HS-5 (cell line): ENCODE results near the gene CLPTM1L.
"Not testable (repeated sequence)": the region's sequence is repeated elsewhere in the genome, so short reads cannot be mapped to it uniquely, and the experiment has no call there.

Source experiments
- DNase-seq: peaks from one replicate; pipeline ENCODE4 v3.0.0-alpha.2; 2012; ENCODE audit warnings: low read depth

The CLPTM1L gene

DNA sequence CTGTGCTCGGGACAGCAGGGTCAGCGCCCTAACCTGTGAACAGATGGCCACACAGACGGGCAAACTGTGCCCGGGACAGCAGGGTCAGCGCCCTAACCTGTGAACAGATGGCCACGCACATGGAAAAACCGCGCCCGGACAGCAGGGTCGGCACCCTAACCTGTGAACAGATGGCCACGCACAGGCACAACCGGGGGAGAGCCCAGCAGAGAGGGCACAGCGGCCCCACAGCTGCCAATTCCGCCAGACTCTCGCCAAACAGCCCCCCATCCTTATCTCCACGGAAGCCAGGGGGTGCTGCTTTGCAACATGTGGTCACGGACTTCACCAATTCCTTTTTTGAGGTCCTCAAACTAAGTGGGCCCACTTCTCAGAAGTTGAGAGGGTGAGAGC, 5.1 kb downstream of the CLPTM1L start:
- not testable (repeated sequence) for DNase-seq

- DNase-seq, result not testable (repeated sequence)
Observed at GRCh38 chr5:1339139-1339817, 5.6 kb downstream of the CLPTM1L start.

DNA sequence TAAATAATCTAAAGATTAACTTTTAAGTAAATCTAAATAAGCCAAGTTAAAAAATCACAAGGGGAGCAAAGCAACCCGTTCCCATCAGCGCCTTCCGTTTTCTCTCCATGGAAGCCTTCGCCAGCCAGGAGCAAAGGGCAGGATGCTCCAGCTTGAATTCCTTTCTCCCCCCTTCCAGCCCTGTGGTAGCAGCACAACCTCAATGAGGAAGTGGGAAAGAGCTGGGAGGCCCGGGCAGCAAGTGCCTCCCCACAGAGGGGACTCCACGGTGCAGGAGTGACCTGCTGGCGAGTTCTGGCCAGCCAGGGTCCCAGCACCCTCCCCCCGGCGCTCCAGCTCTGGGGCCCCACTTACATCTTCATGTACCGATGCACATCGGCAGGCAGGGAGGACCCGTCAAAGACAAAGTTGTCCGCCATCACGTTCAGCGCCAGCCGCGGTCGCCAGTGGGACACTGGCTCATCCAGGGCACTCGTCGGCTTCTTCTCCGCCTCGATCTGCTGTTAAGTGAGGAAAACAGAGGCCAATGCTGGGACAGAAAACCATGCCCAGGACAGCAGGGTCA, 6.3 kb downstream of the CLPTM1L start:
- DNase-seq, result no peak

GRCh38 chr5:1338196-1338490, 6.8 kb downstream of the CLPTM1L start:
- DNase-seq, result no peak

- DNase-seq, result no peak
Observed at GRCh38 chr5:1337489-1338195, 7.3 kb downstream of the CLPTM1L start.

- no peak for DNase-seq
Observed at GRCh38 chr5:1336749-1337488, 8.0 kb downstream of the CLPTM1L start.

GRCh38 chr5:1336106-1336561, 8.8 kb downstream of the CLPTM1L start:
- no peak for DNase-seq

GRCh38 chr5:1335540-1336095, 9.3 kb downstream of the CLPTM1L start:
- DNase-seq, result no peak

- no peak for DNase-seq
Observed at GRCh38 chr5:1334831-1335539, 9.9 kb downstream of the CLPTM1L start.

GRCh38 chr5:1333986-1334385, 10.9 kb downstream of the CLPTM1L start:
- no peak for DNase-seq

DNA sequence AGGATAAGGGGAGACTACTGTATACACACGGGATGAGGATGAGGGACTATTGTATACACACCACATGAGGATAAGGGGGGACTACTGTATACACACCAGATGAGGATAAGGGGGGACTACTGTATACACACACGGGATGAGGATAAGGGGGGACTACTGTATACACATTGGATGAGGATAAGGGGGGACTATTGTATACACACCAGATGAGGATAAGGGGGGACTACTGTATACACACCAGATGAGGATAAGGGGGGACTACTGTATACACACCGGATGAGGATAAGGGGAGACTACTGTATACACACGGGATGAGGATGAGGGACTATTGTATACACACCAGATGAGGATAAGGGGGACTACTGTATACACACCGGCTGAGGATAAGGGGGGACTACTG, 11.6 kb downstream of the CLPTM1L start:
- DNase-seq, result peak; percentile 20

- DNase-seq, result no peak
Observed at GRCh38 chr5:1332461-1333001, 12.4 kb downstream of the CLPTM1L start.

DNA sequence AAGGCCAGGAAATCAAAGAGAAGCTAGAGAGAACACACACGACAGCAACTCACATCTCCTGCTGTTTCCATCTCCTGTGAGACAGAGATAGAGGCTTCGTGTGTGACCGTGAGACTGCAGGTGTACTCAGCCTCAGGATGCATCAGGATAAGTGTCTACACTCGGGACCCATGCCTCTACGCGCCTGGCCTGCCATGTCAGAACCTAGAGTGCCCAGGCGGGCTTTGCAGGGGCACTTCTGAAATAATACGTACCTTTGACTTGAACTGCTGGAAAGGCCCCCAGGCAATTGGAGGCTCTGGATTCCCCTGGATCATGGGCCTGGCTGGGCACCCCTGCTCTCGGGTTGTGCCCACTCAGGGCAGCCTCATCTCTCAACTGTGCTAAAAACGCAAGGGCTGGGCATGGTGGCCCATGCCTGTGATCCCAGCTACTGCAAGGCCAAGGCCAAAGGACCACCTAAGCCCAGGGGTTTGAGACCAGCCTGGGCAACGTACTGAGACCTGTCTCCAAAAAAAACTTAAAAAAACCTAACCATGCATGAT, 13.0 kb downstream of the CLPTM1L start:
- DNase-seq, result no peak

GRCh38 chr5:1330847-1331831, 13.8 kb downstream of the CLPTM1L start:
- no peak for DNase-seq

- DNase-seq, result no peak
Observed at GRCh38 chr5:1330146-1330846, 14.6 kb downstream of the CLPTM1L start.

DNA sequence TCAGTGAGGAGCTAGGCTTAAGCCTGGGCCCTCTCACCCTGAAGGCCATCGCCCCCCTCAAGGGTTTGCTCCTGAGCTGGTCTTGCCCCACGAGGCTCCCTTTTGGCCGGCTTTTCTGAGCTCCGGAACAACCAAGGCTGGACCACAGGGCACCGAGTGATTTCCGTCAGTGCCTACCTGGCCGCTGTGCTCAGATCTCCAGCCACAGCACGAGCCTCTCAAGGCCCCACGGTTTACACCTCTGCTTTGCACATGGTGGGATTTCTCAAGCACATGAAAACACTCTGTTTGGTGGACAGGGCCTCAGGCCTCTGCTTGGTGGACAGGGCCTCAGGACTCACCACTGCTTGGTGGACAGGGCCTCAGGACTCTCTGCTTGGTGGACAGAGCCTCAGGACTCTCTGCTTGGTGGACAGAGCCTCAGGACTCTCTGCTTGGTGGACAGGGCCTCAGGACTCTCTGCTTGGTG, 15.8 kb downstream of the CLPTM1L start:
- no peak for DNase-seq

DNA sequence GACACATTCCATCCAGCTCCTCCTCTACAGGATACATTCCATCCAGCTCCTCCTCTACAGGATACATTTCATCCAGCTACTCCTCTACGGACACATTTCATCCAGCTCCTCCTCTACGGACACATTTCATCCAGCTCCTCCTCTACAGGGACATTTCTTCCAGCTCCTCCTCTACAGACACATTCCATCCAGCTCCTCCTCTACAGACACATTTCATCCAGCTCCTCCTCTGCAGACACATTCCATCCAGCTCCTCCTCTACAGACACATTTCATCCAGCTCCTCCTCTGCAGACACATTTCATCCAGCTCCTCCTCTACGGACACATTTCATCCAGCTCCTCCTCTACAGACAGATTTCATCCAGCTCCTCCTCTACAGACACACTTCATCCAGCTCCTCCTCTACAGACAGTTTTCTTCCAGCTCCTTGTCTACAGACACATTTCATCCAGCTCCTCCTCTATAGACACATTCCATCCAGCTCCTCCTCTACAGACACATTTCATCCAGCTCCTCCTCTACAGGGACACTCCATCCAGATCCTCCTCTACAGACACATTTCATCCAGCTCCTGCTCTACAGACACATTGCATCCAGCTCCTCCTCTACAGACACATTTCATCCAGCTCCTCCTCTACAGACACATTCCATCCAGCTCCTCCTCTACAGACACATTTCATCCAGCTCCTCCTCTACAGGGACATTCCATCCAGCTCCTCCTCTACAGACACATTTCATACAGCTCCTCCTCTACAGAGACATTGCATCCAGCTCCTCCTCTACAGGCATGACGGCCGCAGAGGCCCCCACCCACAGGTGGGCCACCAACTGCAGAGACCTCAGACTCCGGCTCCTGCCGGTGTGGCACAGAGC, 16.4 kb downstream of the CLPTM1L start:
- DNase-seq, result peak; percentile 87
